Neural cell (in vitro differentiated cells): ENCODE data around the gene COLEC12. TPM values are rescaled to one million over a fixed set of nuclear protein-coding genes. Genes with fewer than 3 reads are reported as not detected.

Experiments
- H2AFZ ChIP-seq: fragments of 200-600, 300-800 bp; sonication (generic), shearing (Covaris generic); 2 replicates; pipeline ENCODE4 v1.6.0; 2014; ENCODE audit warnings: low read depth, mild to moderate bottlenecking, antibody characterized with exemption, low read length, moderate library complexity
- H3F3A ChIP-seq: fragments of 200-600 bp; shearing (Covaris generic); 2 replicates; pipeline ENCODE4 v1.6.1; 2016; ENCODE audit warnings: mild to moderate bottlenecking, moderate library complexity, mixed read lengths, antibody characterized with exemption, low read length; ENCODE audit not compliant: insufficient read depth, poor library complexity, severe bottlenecking
- H3K27ac ChIP-seq: fragments of 200-600, 300-800 bp; sonication (generic), shearing (Covaris generic); 2 replicates; pipeline ENCODE4 v1.5.1; 2014; ENCODE audit warnings: mild to moderate bottlenecking, low read length, moderate library complexity
- H3K27me3 ChIP-seq: fragments of 300-800, 200-600 bp; sonication (generic), shearing (Covaris generic); 2 replicates; pipeline ENCODE4 v1.6.0; 2014; ENCODE audit warnings: mild to moderate bottlenecking, low read depth, low read length, moderate library complexity; ENCODE audit not compliant: insufficient read depth
- H3K36me3 ChIP-seq: fragments of 300-800, 200-600 bp; sonication (generic), shearing (Covaris generic); 2 replicates; pipeline ENCODE4 v1.5.1; 2014; ENCODE audit warnings: mild to moderate bottlenecking, antibody characterized with exemption, low read length, moderate library complexity; ENCODE audit not compliant: insufficient read depth
- H3K4me2 ChIP-seq: fragments of 300-800, 200-600 bp; sonication (generic), shearing (Covaris generic); 2 replicates; pipeline ENCODE4 v1.6.0; 2014; ENCODE audit warnings: mild to moderate bottlenecking, low read length
- H3K4me3 ChIP-seq: fragments of 300-800, 200-600 bp; sonication (generic), shearing (Covaris generic); 2 replicates; pipeline ENCODE4 v1.5.1; 2014; ENCODE audit warnings: mild to moderate bottlenecking, low read length, moderate library complexity
- H3K79me2 ChIP-seq: fragments of 200-600 bp; shearing (Covaris generic); replicated peaks from 2 replicates; pipeline ENCODE4 v1.6.0; 2014; ENCODE audit warnings: mild to moderate bottlenecking, low read length, moderate library complexity; ENCODE audit not compliant: insufficient read depth
- H3K9ac ChIP-seq: fragments of 300-800, 200-600 bp; sonication (generic), shearing (Covaris generic); 2 replicates; pipeline ENCODE4 v1.6.1; 2016; ENCODE audit warnings: mild to moderate bottlenecking, low read length, mixed read lengths
- H3K9me2 ChIP-seq: fragments of 200-600 bp; shearing (Covaris generic); 2 replicates; pipeline ENCODE4 v1.6.1; 2016; ENCODE audit warnings: mild to moderate bottlenecking, low read length, mixed read lengths; ENCODE audit not compliant: insufficient read depth
- H3K9me3 ChIP-seq: fragments of 200-600, 300-800 bp; sonication (generic), shearing (Covaris generic); 2 replicates; pipeline ENCODE4 v1.6.1; 2016; ENCODE audit warnings: mild to moderate bottlenecking, mixed run types, low read length, moderate library complexity, mixed read lengths
- H4K20me1 ChIP-seq: fragments of 200-600 bp; shearing (Covaris generic); 2 replicates; pipeline ENCODE4 v1.6.1; 2016; ENCODE audit warnings: mild to moderate bottlenecking, mixed run types; ENCODE audit not compliant: insufficient read depth
- CTCF ChIP-seq: fragments of 450-650 bp; IDR thresholded peaks from 2 replicates; pipeline ENCODE4 v1.5.1; 2014; ENCODE audit warnings: antibody characterized with exemption, mild to moderate bottlenecking, moderate library complexity; ENCODE audit not compliant: poor library complexity, severe bottlenecking
- EP300 ChIP-seq: fragments of 450-650 bp; conservative IDR thresholded peaks from 2 replicates; pipeline ENCODE4 v1.6.1; 2014; ENCODE audit warnings: antibody characterized with exemption, mild to moderate bottlenecking, moderate library complexity; ENCODE audit not compliant: poor library complexity, severe bottlenecking
- EZH2 ChIP-seq: fragments of 200-600, 300-800 bp; shearing (Covaris generic), sonication (generic); IDR thresholded peaks from 2 replicates; pipeline ENCODE4 v1.6.1; 2014; ENCODE audit warnings: antibody characterized with exemption, low read length, borderline replicate concordance, mild to moderate bottlenecking; ENCODE audit not compliant: insufficient read depth, poor library complexity, severe bottlenecking
- MXI1 ChIP-seq: fragments of 450-650 bp; conservative IDR thresholded peaks from 2 replicates; pipeline ENCODE4 v1.6.1; 2014; ENCODE audit warnings: antibody characterized with exemption, mild to moderate bottlenecking; ENCODE audit not compliant: poor library complexity, severe bottlenecking
- POLR2AphosphoS5 ChIP-seq: IDR thresholded peaks from 2 replicates; pipeline ENCODE4 v1.6.1; 2012
- RAD21 ChIP-seq: fragments of 450-650 bp; conservative IDR thresholded peaks from 2 replicates; pipeline ENCODE4 v1.6.1; 2014; ENCODE audit warnings: antibody characterized with exemption, mild to moderate bottlenecking, moderate library complexity
- REST ChIP-seq: IDR thresholded peaks from 2 replicates; pipeline ENCODE4 v1.6.1; 2012; ENCODE audit warnings: borderline replicate concordance
- SMC3 ChIP-seq: fragments of 450-650 bp; conservative IDR thresholded peaks from 2 replicates; pipeline ENCODE4 v1.6.1; 2014; ENCODE audit warnings: antibody characterized with exemption, mild to moderate bottlenecking, moderate library complexity; ENCODE audit not compliant: poor library complexity
- TAF1 ChIP-seq: IDR thresholded peaks from 2 replicates; pipeline ENCODE4 v1.6.1; 2012; ENCODE audit warnings: low read depth
- polyA plus RNA-seq: library from polyadenylated mRNA; depleted of rRNA; stranded (reverse); fragments of >200 nt; gene quantifications from 2 replicates; pipeline ENCODE4 v1.2.3, GENCODE V29; 2014

The COLEC12 gene
- polyA plus RNA-seq, 1 donor from 2014 or later, result 0.42 TPM

GRCh38 chr18:371609-371982, 128.9 kb downstream of the COLEC12 start:
- Histone ChIP-seq H3K79me2 (no peaks in the 10 kb centered on the region), H3K36me3 (no peaks in the 10 kb centered on the region), H3K4me2 (no peak overlapping the region), H3K27ac (no peak overlapping the region), H3F3A (no peaks in the 10 kb centered on the region), H3K9me3 (no peaks in the 10 kb centered on the region), H4K20me1 (no peaks in the 10 kb centered on the region), H3K9ac (no peak overlapping the region), H3K4me3 (no peak overlapping the region), H3K9me2 (no peaks in the 10 kb centered on the region), H3K27me3 (no peaks in the 10 kb centered on the region), H2AFZ (no peak overlapping the region)
- TF ChIP-seq SMC3, result no peak
- no peak for TF ChIP-seq EZH2
- no peak for TF ChIP-seq MXI1
- no peak for TF ChIP-seq RAD21
- TF ChIP-seq POLR2AphosphoS5, result no peak
- no peak for TF ChIP-seq TAF1
- TF ChIP-seq REST, result no peak
- no peak for TF ChIP-seq CTCF
- no peak for TF ChIP-seq EP300

- Histone ChIP-seq H3K9me3 (no peaks in the 10 kb centered on the region), H3K9me2 (no peaks in the 10 kb centered on the region), H3K79me2 (no peaks in the 10 kb centered on the region), H4K20me1 (no peaks in the 10 kb centered on the region), H3K27ac (no peak overlapping the region), H3K4me3 (no peak overlapping the region), H3K27me3 (no peaks in the 10 kb centered on the region), H3K36me3 (no peaks in the 10 kb centered on the region), H3K9ac (no peak overlapping the region), H3F3A (no peaks in the 10 kb centered on the region), H3K4me2 (no peak overlapping the region), H2AFZ (no peak overlapping the region)
- no peak for TF ChIP-seq MXI1
- TF ChIP-seq RAD21, result no peak
- no peak for TF ChIP-seq POLR2AphosphoS5
- TF ChIP-seq REST, result no peak
- TF ChIP-seq EP300, result no peak
- no peak for TF ChIP-seq EZH2
- no peak for TF ChIP-seq TAF1
- TF ChIP-seq CTCF, result no peak
- TF ChIP-seq SMC3, result no peak
Measured at GRCh38 chr18:370751-371608, 129.5 kb downstream of the COLEC12 start.
